ENCODE data around the gene SDK2.

GRCh38 chr17:73363442-73364154 lies 280.6 kb downstream of the SDK2 start:
- no peak for TF ChIP-seq CTCF (conservative IDR thresholded peaks at IDR 0.05; ENCODE audit: low read depth in 2 of 2)
- no peak for TF ChIP-seq EZH2 (IDR thresholded peaks at IDR 0.05; ENCODE audit: low read depth, unreplicated experiment)
- peak; percentile 28; the same call in 1 of the 2 replicates for TF ChIP-seq POLR2AphosphoS5 (IDR thresholded peaks at IDR 0.05; ENCODE audit: low read depth)
- no peak for TF ChIP-seq REST (IDR thresholded peaks at IDR 0.05; ENCODE audit: unreplicated experiment)
- TF ChIP-seq EZH2phosphoT487 (IDR thresholded peaks at IDR 0.05; ENCODE audit: unreplicated experiment): no peak
- no peak for TF ChIP-seq ZNF114 (CRISPR knock-in tag; IDR thresholded peaks at IDR 0.05)
- TF ChIP-seq CREB1 (CRISPR knock-in tag; IDR thresholded peaks at IDR 0.05; ENCODE audit: low read depth): no peak
- TF ChIP-seq ETS1 (IDR thresholded peaks at IDR 0.05): no peak
- TF ChIP-seq ZNF462 (CRISPR knock-in tag; IDR thresholded peaks at IDR 0.05): no peak
- TF ChIP-seq STAT1 (IDR thresholded peaks at IDR 0.05; ENCODE audit: unreplicated experiment): no peak
